ENCODE results near the gene SRRM1.
"Not testable (repeated sequence)": the region's sequence is repeated elsewhere in the genome, so short reads cannot be mapped to it uniquely, and the experiment has no call there.

Gene SRRM1

DNA sequence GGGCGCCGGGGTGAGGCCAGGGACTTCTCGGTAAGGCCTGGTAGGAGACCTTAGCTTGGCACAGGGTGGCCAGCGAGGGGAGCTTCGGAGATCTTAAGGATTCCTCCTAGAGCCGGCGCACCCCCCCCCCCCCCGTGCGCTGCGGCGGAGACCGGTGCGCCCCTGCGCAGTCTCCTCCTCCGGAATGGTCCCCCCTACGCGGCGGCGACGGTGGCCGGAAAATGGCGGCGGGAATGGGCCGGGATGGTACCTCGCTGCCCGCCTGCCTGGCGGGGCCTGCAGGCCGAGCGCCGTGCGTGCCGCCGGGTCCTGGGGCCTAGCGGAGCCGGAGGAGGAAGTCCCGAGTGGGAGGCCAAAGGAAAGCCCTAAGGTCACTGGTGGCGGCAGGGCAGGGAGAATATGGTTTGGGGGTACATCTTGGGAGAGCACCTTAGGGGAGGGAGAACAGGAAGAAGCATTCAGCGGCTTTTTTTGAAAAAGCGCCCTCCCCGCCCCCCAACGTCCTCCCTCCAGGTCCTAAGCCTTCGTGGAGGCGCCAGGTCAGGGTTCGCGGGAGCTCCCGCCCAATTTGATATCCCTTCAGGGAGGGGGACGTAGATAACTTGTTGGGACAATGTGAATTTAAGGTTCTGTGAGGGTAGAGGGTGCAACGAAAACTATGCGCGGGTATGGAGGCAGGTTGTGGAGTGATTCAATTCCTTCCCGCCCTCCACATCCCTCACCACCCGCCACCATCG is 429 bp downstream of the SRRM1 start:
- DNase-seq, result no peak

DNA sequence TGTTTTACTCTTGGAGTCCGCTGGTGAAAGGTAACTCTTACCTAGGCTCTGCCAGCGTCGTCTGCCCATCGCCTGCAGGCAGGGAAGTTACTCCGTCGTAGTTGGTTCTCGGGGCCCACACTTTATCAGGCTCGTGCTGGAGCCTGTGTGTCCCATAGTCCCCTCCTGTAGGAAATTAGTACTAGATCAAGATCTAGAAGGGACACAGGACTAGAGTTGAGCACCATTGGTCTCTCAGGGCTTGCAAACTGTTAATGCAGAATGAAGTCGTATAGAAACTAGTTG is 940 bp downstream of the SRRM1 start:
- DNase-seq, result no peak

DNA sequence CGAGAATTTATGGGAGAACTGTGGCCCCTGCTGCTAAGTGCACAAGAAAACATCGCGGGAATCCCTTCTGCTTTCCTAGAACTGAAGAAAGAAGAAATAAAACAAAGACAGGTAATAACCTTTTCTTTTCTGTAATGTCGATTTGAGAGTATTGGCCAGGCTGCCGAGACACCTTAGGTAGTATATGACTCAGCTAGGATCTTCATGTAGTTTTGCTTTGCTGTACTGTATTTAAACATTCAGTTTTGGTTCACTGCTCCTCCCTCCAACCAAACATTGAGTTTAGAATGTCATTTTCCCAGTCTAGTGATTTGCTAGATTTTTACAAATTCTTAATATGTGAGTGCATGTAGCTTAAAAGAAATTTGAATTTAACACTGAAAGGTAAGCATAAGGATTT is 5.8 kb downstream of the SRRM1 start:
- DNase-seq, result no peak

DNA sequence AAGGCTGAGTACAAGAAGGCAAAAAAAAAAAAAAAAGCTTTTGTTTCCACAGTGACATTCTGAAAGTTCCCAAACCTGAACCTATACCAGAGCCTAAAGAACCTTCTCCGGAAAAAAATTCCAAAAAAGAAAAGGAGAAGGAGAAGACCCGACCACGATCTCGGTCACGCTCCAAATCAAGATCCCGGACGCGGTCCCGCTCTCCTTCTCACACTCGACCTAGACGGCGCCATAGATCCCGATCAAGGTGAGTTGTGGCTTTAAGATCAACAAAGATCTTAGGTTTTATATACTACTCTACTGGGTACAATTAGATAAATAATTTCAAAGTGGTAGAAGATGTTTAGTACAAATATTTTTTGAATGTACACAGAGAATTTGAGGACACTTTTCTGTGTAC is 9.3 kb downstream of the SRRM1 start:
- no peak for DNase-seq

DNA sequence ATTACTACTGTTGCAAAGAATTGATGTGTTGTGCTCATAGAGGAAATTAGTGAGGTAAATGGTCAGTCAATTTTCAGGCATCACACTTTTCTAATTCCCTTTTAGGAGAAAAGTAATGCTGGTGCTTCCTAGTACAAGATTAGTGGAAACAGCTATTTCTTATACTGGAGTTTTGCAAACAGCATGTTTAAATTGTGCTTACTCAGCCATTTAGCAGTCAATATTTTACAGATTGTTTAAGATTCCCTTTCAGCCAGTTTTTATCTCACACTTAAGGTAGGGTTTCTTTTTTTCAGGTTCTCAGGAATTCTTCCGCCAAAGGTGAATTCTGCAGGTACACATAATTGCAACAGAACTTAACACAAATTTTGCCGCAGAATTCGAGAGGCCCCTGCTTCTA is 10.9 kb downstream of the SRRM1 start:
- DNase-seq, result no peak

DNA sequence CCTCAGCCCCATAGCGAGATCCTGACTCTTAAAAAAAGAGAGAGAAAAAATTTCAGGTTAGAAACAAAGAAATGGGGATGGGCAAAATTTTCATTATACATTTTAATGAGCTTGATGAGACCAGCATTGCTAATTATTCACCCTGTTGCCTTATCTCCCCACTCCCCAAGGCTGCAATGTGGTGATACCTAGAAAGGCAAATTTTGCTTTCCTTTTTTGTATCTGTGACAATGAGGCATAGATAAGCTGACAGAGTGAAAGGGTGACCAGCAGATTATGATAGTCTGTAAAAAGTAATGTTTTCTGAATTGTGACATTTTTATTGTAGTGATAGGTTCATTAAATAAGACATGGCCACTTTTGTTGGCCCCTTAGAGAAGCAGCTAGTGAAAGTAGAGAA is 12.9 kb downstream of the SRRM1 start:
- no peak for DNase-seq

DNA sequence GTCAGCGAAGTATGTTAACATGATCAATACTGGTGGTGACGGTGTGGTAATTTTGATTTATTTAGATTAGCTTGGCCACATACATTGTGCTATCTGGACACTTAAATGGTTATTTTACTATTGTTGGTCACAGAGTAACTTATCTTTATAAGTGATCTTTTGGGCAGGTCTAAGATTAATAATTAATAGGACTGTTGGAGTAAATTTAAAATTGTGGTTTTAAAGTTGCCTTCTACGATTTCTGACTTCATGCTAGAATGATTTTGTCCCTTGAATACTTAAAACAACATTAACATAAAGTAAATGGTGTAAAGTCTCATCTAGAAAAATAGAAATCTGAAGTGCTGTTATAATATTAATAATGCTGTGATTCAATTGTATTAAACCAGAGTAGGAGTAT is 14.7 kb downstream of the SRRM1 start:
- no peak for DNase-seq

DNA sequence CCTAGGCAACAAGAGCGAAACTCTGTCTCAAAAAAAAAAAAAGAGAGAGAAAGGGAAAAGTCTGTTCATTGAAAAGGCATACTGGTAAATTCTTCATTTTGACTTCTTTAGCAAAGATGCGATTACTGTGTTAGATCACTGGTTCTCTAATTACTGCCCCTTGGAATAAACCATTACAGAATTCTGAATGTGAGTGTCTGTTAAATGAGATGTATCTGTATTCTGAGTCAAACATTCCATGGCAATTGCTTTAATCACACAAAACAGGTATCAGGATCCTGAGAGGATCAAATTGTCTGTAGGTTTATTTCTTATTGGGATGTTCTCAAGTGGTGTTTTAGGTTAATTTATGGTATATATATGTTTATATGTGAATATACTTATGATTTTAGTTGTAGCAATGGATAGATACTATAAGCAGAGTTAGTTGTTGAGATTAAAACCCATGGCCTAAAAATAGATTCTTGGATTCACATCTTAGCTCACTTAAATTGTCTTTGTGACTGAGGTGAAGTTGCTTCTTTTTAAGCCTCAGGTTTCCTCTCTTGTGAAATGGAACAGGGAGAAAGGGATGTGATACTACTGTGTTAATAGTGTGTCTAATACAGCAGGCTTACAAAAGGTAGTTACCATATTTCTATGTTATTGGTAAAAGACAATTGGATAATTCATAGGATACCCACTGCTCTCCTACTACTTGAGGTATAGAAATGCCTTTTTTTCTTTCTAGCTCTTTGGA is 16.2 kb downstream of the SRRM1 start:
- no peak for DNase-seq

DNA sequence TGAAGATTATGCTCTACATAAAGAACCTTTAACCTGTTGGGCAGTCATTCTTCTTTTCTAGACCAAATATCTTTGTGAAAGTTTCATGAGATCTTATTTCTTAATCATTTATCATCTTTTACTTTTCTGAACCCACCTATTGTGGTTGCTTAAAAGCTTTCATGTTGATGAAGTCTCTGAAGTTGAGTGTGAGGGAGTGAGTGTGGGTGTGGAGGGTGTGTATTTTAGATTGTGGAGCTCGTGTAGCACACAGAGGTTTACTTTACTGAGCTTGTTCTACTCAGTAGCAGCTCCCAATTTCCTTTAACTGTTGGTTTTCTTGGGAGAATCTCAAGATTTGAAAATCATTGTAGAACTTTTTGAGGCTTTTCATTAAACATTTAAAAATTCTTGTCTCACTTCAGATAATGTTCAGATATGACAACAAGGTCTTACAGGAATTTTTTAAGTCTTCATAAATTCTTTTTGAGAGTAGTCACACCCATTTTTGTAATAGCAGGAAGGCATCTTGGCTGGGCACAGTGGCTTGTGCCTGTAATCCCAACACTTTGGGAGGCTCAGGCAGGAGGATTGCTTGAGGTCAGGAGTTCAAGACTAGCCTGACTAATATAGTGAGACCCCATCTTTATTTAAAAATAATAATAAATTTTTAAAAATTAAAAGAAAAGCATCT is 17.0 kb downstream of the SRRM1 start:
- no peak for DNase-seq

DNA sequence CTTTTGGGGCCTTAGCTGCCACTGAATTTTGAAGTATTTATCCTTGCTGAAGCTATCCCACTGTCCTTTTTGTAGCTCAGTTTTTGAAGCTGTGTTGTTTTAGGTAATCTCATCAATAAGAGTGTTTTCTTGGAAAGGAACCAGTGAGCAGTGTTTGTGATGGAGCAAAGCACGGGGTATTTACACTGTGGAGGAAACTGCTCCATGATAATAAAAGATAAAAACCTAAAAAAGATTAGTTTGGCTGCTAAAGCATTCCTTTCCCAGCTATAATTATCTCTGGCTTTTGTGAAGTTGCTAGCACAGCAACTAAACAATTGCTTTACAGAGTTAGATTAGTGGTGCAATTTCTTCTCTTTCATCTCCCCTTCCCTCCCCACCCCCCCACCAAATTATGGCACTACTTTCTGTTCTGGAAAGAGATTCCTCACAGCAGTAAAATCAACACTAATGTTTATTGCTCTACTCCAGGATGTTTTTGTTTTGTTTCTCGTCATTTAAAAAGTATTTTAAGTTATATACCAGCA is 21.5 kb downstream of the SRRM1 start:
- no peak for DNase-seq

DNA sequence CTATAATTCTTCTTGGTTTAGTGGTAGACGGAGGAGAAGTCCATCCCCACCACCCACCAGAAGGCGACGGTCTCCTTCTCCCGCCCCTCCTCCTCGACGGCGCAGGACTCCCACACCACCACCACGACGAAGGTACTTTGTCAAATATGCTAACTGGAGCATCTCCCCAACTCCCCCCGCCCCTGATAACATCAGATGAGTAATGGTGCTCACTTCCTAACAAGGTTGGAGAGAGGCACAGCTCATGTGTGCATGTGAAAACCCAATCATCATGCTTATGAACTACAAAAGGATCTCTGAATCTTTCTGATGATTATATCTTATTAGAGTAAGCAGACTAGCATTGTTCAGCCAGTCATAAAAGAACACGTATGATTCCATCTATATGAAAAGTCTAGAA is 23.7 kb downstream of the SRRM1 start:
- no peak for DNase-seq

DNA sequence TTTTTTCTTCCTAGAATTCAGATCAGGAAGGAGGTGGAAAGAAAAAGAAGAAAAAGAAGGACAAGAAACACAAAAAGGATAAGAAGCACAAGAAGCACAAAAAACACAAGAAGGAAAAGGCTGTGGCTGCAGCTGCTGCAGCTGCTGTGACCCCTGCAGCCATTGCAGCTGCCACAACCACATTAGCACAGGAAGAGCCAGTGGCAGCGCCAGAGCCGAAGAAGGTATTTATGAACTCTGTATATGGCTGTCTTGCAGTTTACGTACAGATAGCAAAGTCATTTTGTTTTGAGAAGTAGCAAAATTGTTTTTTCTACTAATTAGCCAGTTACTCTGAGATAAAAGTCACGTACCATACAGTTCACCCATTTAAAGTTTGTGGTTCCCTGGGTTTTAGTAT is 28.3 kb downstream of the SRRM1 start:
- not testable (repeated sequence) for DNase-seq

DNA sequence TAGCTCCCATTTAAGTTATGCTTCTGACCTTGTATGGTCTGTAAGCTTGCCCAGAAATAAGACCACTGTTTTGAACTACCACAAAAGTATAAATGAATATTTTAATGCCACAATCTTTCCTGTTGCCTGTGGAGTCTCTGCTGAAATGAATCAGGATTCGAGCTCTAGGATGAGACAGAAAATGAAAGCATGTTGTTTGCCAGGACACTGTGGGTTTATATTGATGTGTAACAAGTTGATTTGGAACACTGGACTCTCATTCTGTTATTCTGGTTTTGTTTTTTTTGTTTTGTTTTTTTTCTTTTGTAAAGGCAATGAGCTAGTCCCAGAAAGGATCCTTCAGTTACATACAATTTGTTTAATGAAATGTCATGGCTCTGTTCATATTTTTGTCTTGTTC is 29.6 kb downstream of the SRRM1 start:
- not testable (repeated sequence) for DNase-seq

DNA sequence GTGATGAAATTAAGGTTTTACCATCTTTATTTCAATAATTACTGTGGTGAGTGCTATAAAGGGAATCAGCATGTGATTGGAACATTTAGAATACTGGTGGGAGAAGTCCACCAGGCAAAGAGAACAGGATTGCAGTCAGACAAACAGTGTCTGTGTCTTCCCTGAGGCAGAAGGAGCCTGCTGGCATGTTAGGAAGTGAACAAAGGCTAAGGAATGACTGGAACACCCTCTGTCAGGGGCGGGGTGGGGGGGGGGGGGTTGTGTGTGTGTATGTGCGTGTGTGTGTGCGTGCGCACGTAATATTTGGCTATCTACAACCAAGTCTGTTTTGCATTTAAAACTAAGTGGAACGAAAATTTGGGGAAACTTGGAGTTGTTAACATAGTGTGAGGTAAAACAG is 30.2 kb downstream of the SRRM1 start:
- DNase-seq, result no peak

DNA sequence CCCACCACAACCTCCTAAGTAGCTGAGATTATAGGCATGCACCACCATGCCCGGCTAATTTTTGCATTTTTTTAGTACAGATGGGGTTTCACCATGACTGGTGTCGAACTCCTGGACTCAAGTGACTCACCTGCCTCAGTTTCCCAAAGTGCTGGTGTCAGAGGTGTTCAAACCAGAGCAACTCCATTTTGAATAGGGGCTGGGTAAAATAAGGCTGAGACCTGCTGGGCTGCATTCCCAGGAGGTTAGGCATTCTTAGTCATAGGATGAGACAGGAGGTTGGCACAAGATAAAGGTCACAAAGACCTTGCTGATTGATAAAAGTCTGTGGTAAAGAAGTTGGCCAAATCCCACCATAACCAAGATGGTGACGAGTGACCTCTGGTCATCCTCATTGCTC is 35.3 kb downstream of the SRRM1 start:
- not testable (repeated sequence) for DNase-seq

DNA sequence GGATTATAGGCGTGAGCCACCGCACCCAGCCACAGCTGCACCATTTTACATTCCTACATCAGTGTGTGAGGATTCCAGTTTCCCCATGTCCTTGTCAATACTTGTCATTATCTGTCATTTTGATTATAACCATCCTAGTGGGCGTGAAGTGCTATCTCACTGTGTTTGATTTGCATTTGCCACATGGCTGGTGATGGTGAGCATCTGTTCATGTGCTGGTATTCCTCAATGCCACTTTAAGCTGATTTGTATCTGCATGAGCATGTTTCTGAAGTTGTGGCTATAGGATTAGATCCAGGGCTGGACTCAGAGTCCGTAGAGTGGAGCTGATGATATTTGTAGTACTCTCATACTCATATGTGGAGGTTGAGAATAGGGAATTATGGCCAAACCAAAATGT is 36.6 kb downstream of the SRRM1 start:
- DNase-seq, result no peak

DNA sequence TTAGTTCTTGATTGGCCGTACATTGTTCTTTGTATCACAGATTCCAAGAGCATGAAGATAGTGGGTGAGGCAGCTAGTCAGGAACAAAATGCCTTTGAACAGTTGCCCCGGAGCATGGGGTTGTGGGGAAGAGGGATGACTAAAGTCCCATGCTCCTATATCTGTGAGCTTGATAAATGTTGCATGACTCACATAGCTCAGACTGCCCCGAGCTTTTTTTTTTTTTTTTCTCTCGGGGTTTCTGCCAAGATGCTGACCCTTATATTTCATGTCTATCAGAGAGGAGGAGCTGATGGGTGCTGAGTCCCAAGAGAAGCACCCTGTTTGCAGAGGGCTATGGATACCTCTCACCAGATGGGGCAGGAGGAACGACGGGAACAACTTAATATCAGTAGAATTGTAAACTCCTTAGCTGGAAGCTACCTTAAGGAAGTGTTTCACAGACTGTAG is 40.6 kb downstream of the SRRM1 start:
- peak; percentile 80 for DNase-seq

DNA sequence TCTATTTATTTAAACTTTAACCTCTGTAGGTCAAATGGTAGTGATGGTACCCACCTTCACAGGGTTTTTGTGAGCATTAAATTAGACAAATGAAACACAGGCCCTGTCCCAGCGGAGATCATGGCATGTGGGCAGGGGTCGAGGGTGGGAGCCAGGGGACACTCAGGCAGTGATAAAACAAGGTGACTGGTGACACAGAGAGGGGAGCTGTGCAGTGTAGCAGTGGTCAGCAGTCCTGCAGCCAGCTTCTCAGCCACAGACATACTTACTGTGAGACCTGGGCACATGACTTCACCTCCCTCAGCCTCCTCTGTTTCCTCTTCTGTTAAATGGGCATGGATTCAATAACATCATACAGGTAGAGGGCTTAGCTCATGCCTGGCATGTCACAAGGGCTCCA is 44.9 kb downstream of the SRRM1 start:
- DNase-seq, result no peak

DNA sequence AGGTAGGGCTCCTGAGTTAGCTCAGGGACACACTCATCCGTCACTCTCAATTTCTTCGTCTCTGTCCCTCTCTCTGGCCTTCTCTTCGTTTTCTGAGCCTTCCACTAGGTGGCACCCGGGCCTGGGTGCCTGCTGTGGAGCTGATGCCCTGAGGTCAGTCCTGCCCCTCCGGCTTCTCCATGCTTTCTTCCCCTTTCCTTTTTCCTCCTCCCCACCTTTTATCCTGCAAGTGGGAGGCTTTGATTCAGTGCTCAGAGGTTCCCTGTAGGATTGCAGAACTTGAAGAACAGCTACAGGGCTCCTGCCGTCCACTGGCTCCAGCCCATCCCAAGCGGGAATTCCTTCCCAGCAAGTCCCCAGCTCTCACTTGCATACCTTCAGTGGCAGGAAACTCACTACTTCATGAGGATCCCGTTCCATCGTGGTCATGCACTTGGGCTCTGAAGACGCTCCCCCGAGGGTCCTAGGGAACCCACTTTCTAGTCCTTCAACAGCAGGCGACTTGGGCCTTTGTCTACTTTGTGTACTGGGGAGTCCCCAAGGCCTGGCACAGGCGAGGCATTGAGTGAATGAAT is 45.6 kb downstream of the SRRM1 start:
- peak; percentile 50 for DNase-seq

DNA sequence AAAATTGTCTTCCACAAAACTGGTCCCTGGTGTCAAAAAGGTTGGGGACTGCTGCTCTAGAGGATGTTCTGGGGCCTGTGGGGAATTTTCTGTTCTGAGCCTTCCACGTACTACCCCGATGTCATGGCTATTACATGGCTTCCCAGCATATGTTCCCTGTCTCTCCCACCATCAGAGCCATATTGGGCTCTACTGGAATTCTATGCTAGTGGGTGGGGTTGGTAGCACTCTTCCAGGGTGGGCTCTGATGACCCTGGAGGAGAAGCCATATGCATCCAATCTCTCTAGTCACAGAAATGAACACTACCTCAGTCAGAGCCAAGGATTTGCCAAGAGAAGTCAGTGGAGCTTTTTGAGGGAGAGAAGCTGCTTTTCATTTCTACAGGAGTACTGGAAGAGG is 47.9 kb downstream of the SRRM1 start:
- no peak for DNase-seq

DNA sequence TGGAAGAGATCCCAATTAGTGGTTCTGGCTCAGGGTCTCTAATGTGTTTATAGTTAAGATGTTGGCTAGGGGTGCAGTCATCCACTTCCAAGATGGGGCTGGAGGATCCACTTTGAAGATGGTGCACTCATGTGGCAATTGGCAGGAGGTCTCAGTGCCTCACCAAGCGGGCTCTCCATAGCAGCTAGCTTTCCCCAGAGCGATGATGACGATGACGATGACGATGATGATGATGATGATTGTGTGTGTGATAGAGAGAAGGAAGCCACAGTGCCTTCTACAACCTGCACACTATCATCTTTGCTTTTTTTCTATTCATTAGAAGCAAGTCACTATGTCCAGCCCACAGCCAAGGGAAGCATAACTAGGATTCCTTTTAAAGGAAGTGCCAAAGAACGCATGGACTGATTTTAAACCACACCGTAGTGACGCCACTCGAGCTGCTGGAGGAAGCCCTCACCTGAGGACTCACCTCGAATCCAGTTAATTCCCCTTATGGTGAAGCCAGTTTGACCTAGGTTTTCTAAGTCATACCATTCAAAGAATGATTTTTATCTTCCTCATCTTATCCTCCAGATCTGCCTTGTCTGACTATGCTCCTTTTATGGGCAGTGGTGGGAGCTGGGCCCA is 49.4 kb downstream of the SRRM1 start:
- DNase-seq, result no peak

DNA sequence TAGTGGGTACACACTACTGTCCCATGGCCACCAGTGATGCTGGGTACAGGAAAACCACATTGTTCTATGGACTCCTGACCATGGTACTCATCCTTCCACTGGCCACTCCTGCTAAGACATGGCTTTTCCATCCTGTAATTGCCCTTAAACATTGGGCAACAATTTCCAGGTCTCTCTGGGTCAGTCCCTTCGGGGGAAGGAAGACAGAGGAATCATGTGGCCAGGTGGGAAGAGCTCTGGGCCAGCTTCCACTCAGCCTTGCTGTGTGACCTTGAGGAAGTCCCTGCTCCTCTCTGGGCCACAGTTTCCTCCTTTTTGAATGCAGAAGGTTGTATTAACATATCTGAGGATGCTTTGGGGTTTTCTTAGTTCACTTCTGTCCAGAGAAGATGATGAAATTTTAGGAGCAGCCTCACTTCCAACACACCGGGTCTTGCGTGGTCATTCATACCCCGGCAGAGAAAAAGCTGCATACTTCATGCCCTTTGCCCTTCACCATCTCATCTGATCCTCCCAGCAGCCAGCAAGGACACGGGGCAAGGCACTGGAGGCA is 50.8 kb downstream of the SRRM1 start:
- DNase-seq, result no peak

DNA sequence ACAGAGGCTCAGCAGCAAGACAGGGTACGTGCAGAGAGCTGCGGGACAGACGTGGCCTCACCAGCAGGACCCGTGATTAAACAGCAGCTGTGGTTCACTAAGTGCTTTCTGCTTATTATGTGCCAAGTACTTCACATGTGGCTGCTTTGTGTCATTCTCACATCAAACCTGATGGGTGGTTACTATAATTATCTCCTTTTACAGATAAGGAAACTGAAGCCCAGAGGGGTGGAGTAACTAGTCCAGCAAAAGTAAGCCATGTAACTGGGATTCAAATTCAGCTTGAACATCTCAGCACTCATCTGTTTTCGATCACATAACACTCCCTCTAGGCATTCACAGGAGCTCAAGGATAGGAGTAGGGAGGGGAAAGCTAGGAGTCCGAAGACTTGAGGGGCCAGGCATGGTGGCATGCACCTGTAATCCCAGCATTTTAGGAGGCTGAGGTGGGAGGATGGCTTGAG is 51.3 kb downstream of the SRRM1 start:
- no peak for DNase-seq
